Measurements from ENCODE around the gene LTBP1. TPM values are rescaled to one million over a fixed set of nuclear protein-coding genes. Genes with fewer than 3 reads are reported as not detected.

LTBP1 gene
- total RNA-seq, 2 experiments from 2014 or later: 0.18 TPM; not detected in 1

- ChIA-PET CTCF (no interaction called here), POLR2A (no interaction called here)
- no peak for DNase-seq
- Mint-ChIP-seq H3K36me3 (ENCODE audit: low read depth) (no peaks in the 10 kb centered on the region), H3K4me1 (ENCODE audit: low read depth) (no peaks in the 10 kb centered on the region), H3K4me3 (no peak overlapping the region), H3K9me3 (no peaks in the 10 kb centered on the region), H3K27me3 (peaks cover 2% of the 10 kb centered on the region), H3K27ac (no peak overlapping the region)
- intact Hi-C loops (cut with micrococcal nuclease): no loop called here
- TF ChIP-seq, protein P1, sequence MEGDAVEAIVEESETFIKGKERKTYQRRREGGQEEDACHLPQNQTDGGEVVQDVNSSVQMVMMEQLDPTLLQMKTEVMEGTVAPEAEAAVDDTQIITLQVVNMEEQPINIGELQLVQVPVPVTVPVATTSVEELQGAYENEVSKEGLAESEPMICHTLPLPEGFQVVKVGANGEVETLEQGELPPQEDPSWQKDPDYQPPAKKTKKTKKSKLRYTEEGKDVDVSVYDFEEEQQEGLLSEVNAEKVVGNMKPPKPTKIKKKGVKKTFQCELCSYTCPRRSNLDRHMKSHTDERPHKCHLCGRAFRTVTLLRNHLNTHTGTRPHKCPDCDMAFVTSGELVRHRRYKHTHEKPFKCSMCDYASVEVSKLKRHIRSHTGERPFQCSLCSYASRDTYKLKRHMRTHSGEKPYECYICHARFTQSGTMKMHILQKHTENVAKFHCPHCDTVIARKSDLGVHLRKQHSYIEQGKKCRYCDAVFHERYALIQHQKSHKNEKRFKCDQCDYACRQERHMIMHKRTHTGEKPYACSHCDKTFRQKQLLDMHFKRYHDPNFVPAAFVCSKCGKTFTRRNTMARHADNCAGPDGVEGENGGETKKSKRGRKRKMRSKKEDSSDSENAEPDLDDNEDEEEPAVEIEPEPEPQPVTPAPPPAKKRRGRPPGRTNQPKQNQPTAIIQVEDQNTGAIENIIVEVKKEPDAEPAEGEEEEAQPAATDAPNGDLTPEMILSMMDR (IDR thresholded peaks at IDR 0.05): no peak
- ATAC-seq: no peak
These were observed 422.4 kb downstream of the LTBP1 start for GRCh38 chr2:33369191-33369590.

DNA sequence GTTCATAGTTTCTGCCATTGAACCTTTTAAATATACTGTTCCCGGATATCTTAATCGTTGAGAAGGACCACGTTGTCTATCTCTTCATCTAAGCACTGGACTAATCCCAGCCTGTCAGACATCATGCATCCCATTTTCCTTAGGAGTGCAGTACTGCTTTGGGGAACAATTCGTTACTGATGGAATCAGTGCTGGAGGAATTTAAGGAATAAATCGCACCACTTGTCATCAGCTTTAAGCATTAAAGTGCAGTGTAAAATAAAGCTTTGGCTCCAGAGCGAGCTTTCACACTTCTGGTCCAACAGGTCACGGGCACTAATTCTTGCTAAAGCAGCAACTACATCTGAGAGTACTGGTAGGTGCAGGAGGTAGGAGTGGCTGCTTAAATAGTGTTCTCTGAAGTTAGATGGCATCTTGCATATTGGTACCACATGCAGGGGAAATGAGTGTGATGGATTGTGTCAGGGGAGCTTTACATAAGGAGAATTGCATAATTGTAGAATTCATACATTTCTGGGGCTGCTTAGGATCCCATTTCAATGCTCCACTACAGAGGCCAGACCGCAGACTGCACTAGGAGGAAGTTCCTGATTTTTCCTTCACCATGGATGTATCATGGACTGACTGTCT lies 424.0 kb downstream of the LTBP1 start:
- ATAC-seq: no peak
- TF ChIP-seq, protein P1 (IDR thresholded peaks at IDR 0.05): no peak
- peaks cover 2% of the 10 kb centered on the region for H3K27me3 Mint-ChIP-seq
- no peaks in the 10 kb centered on the region for H3K9me3 Mint-ChIP-seq
- H3K27ac Mint-ChIP-seq: no peak overlapping the region
- H3K4me1 Mint-ChIP-seq (ENCODE audit: low read depth): no peaks in the 10 kb centered on the region
- H3K4me3 Mint-ChIP-seq: no peak overlapping the region
- CTCF ChIA-PET: interaction anchor here (1.0 to 3.0 kb wide), 3 partner anchors 9 to 25 kb away, joined by 3 to 8 read pairs (median 4); no protein-coding TSS in a partner anchor
- POLR2A ChIA-PET: interaction anchor here (1.0 kb wide), 1 partner anchor 28 kb away, joined by 3 read pairs; no protein-coding TSS in a partner anchor
- no peaks in the 10 kb centered on the region for H3K36me3 Mint-ChIP-seq (ENCODE audit: low read depth)
- DNase-seq: no peak
- intact Hi-C loops (cut with micrococcal nuclease): loop anchor here (5.0 kb wide), 1 partner anchor 158 kb away; no protein-coding TSS in a partner anchor

GRCh38 chr2:33371304-33372090 lies 424.7 kb downstream of the LTBP1 start:
- TF ChIP-seq, protein P1 (IDR thresholded peaks at IDR 0.05): no peak
- DNase-seq (no peak), ATAC-seq (no peak)
- Mint-ChIP-seq H3K27ac (no peak overlapping the region), H3K9me3 (no peaks in the 10 kb centered on the region), H3K27me3 (peaks cover 2% of the 10 kb centered on the region), H3K4me3 (no peak overlapping the region), H3K36me3 (ENCODE audit: low read depth) (no peaks in the 10 kb centered on the region), H3K4me1 (ENCODE audit: low read depth) (no peaks in the 10 kb centered on the region)
- POLR2A ChIA-PET: interaction anchor here (1.0 kb wide), 1 partner anchor 29 kb away, joined by 3 read pairs; no protein-coding TSS in a partner anchor
- intact Hi-C loops (cut with micrococcal nuclease): loop anchor here (5.0 kb wide), 1 partner anchor 159 kb away; no protein-coding TSS in a partner anchor
- CTCF ChIA-PET: interaction anchor here (0.9 to 3.0 kb wide), 17 partner anchors 8 to 337 kb away, joined by 3 to 8 read pairs (median 4); no protein-coding TSS in a partner anchor

DNA sequence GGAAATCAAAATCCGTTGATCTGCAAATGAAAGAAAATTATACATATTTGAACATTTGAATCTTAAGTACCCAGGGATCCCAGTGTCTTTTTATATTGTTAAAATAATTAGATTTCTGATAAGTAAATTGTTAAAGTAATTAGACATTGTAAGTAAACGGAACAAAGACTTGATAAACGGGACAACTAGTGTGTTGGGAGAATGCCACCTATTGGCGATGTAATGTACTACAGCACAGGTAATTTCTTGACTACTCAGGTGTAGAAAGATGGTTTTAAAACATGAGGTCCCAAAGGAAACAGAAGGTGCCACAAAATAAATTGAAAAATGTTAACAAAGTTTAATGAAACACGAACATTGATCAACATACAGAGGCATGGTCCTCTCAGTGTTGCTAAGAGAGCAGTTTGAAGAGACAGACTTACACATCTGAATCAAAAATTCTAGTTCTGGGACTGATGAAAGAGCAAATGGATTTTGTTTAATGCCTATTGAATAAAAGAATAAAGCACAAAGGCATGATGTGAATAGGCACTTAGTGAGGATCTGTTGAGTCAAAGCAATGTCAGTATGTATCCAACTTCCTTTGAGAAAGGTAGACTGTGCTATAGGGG lies 426.3 kb downstream of the LTBP1 start:
- no peaks in the 10 kb centered on the region for H3K36me3 Mint-ChIP-seq (ENCODE audit: low read depth)
- H3K27me3 Mint-ChIP-seq: no peaks in the 10 kb centered on the region
- intact Hi-C loops (cut with micrococcal nuclease): loop anchor here (5.0 kb wide), 1 partner anchor 161 kb away; no protein-coding TSS in a partner anchor
- no peak overlapping the region for H3K27ac Mint-ChIP-seq
- TF ChIP-seq, protein P1 (IDR thresholded peaks at IDR 0.05): peak; percentile 82
- no peaks in the 10 kb centered on the region for H3K9me3 Mint-ChIP-seq
- peak; percentile 30 for DNase-seq
- H3K4me1 Mint-ChIP-seq (ENCODE audit: low read depth): no peaks in the 10 kb centered on the region
- no peak for ATAC-seq
- no peak overlapping the region for H3K4me3 Mint-ChIP-seq
- ChIA-PET CTCF (interaction anchor here (0.6 to 3.0 kb wide), 15 partner anchors 9 to 338 kb away, joined by 3 to 8 read pairs (median 5); no protein-coding TSS in a partner anchor), POLR2A (no interaction called here)
